Measurements from ENCODE around the gene TSNAX.

TSNAX gene

GRCh38 chr1:231603598-231604275 lies 75.3 kb downstream of the TSNAX start:
- DNase-seq = peak; percentile 17

GRCh38 chr1:231604276-231604621 lies 75.8 kb downstream of the TSNAX start:
- no peak for DNase-seq

- no peak for DNase-seq
Observed at GRCh38 chr1:231605149-231606100, 77.0 kb downstream of the TSNAX start.

GRCh38 chr1:231606712-231607111 lies 78.2 kb downstream of the TSNAX start:
- no peak for DNase-seq

- DNase-seq = no peak
Observed at GRCh38 chr1:231610388-231610787, 81.9 kb downstream of the TSNAX start.

GRCh38 chr1:231611111-231611510 lies 82.6 kb downstream of the TSNAX start:
- no peak for DNase-seq

- DNase-seq = no peak
Observed at GRCh38 chr1:231611851-231612250, 83.4 kb downstream of the TSNAX start.

GRCh38 chr1:231612393-231613089 lies 84.1 kb downstream of the TSNAX start:
- no peak for DNase-seq

GRCh38 chr1:231613419-231614349 lies 85.2 kb downstream of the TSNAX start:
- no peak for DNase-seq
